ENCODE data around the gene GPR179. TPM values are rescaled to one million over a fixed set of nuclear protein-coding genes. Genes with fewer than 3 reads are reported as not detected.
"Not testable (repeated sequence)": the region's sequence is repeated elsewhere in the genome, so short reads cannot be mapped to it uniquely, and the experiment has no call there.

Gene GPR179
- total RNA-seq, 1 experiment from 2014 or later, result 0.09 TPM

DNA sequence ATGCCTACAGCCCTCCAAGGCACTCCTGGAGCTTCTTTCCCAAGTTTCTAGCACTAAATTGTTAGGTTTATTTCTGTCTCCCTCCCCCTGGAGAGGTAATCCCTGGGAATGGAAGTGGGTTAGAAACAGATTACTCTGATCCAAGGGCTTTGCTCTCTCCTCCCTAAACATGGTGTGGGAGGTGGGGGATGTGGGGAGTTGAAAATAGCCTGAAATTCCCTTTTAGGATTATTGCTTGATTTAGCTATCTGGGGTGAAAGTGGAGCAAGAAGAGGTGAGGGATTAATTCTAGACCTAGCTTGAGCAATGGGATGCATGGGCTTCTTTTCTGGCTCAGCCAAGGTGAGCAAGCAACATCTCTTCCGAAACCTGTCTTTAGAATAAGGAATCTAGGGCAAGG is 54.0 kb downstream of the GPR179 start:
- POLR2A ChIA-PET; ATAC-seq; H3K27ac Mint-ChIP-seq; CTCF ChIA-PET; H3K4me1 Mint-ChIP-seq; DNase-seq (ENCODE audit: low spot score); H3K27me3 Mint-ChIP-seq (ENCODE audit: low read depth); H3K4me3 Mint-ChIP-seq; H3K9me3 Mint-ChIP-seq; H3K36me3 Mint-ChIP-seq: not testable (repeated sequence)

DNA sequence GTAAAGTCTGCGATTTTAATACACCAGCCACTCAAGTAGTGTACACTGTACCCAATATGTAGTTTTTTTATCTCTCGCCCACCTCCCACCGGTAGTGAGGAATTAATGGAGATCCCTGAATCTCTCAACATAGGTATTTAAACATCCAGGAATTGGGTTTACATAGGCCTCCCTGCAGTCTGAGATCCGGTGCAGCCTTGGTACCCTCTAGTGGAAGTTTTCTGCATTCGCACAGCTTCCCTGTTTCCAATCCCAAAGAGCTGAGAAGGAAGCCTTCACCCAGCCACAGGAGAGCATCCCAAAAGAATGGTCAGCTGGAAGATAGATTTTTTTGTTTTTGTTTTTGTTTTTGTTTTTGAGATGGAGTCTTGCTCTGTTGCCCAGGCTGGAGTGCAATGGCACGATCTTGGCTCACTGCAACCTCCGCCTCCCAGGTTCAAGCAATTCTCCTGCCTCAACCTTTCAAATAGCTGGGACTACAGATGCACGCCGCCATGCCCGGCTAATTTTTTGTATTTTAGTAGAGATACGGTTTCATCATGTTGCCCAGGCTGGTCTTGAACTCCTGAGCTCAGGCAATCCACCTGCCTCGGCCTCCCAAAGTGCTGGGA is 55.4 kb downstream of the GPR179 start:
- H3K27me3 Mint-ChIP-seq (ENCODE audit: low read depth); H3K9me3 Mint-ChIP-seq; DNase-seq (ENCODE audit: low spot score); H3K4me3 Mint-ChIP-seq; H3K27ac Mint-ChIP-seq; H3K36me3 Mint-ChIP-seq; H3K4me1 Mint-ChIP-seq; POLR2A ChIA-PET: not testable (repeated sequence)
- CTCF ChIA-PET, result interaction anchor here (0.7 to 1.2 kb wide), 2 partner anchors 60 to 126 kb away, joined by 3 to 7 read pairs; no protein-coding TSS in a partner anchor
- peak; percentile 92 for ATAC-seq

DNA sequence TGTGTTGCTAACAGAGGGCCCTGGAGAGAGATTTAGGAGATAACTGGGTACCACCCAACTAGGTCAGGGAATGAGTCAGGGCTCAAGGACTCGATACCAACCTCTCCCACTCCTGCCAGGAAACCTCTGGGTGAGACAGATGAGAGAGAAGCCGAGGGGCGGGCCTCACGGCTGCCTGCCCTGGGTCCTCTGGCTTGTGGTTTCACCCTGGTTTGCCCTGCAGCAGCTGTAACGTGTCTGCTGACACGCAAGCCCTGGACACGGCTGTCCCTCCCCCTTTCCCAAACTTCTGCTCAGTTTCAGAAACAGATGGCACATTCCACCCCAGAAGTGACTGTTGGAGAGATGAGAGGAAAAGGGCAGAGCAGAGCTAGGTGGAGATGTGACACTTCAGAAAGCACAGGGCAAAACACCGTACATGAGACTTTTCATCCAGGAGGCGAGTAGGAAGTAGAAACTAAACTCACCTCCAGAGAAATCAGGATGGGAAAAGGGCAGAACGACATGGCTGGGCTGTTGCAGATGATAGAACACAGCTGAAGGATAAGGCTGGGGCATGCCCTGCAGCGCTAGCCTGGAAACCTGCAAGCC is 57.2 kb downstream of the GPR179 start:
- H3K4me1 Mint-ChIP-seq; H3K27me3 Mint-ChIP-seq (ENCODE audit: low read depth); H3K27ac Mint-ChIP-seq; CTCF ChIA-PET; H3K36me3 Mint-ChIP-seq; H3K9me3 Mint-ChIP-seq; DNase-seq (ENCODE audit: low spot score); POLR2A ChIA-PET; H3K4me3 Mint-ChIP-seq: not testable (repeated sequence)
- ATAC-seq, result 0 out of 2 replicates have a peak, but pooled peaks have one; percentile 17

GRCh38 chr17:38285994-38286393 is 57.8 kb downstream of the GPR179 start:
- H3K27ac Mint-ChIP-seq; CTCF ChIA-PET; H3K4me3 Mint-ChIP-seq; H3K27me3 Mint-ChIP-seq (ENCODE audit: low read depth); ATAC-seq; H3K9me3 Mint-ChIP-seq; POLR2A ChIA-PET; H3K36me3 Mint-ChIP-seq; DNase-seq (ENCODE audit: low spot score); H3K4me1 Mint-ChIP-seq: not testable (repeated sequence)

Other genes with a start within 250 kb of the GPR179 start
- gene TBC1D3E, start 216.0 kb downstream of the GPR179 start, total RNA-seq (2021), result not detected in 3 replicates
- gene TBC1D3, start 151.4 kb downstream of the GPR179 start, total RNA-seq (2021), result not detected in 3 replicates
- 60.3 to 63.3 TPM (median 61.1 TPM) in 3 replicates for gene MRPL45, start 46.8 kb downstream of the GPR179 start, total RNA-seq (2021)
- 32.3 to 34.4 TPM (median 33.6 TPM) in 3 replicates for gene SOCS7, start 7.9 kb upstream of the GPR179 start, total RNA-seq (2021)
- 49.1 to 66.0 TPM (median 56.6 TPM) in 3 replicates for gene ARHGAP23, start 84.5 kb upstream of the GPR179 start, total RNA-seq (2021)